T-helper 2 cell treated with Interferon-gamma antibody and Interleukin-4, amounts not matched to agents 5 μg/mL and 100 μg/mL, for 36 hours (primary cell): Measurements from ENCODE around the gene ARHGAP8.

Source experiments
- DNase-seq: peaks from one replicate; pipeline ENCODE4 v3.0.0; 2021; ENCODE audit warnings: low spot score
- H3K27ac Mint-ChIP-seq: one replicate; pipeline ENCODE4 v1.8.0; 2021; ENCODE audit warnings: mild to moderate bottlenecking, mixed read lengths
- H3K27me3 Mint-ChIP-seq: one replicate; pipeline ENCODE4 v1.8.0; 2021; ENCODE audit warnings: low read depth, mixed read lengths
- H3K36me3 Mint-ChIP-seq: one replicate; pipeline ENCODE4 v1.8.0; 2021; ENCODE audit warnings: low read depth, mixed read lengths
- H3K4me1 Mint-ChIP-seq: one replicate; pipeline ENCODE4 v1.8.0; 2021; ENCODE audit warnings: low read depth, mixed read lengths
- H3K4me3 Mint-ChIP-seq: one replicate; pipeline ENCODE4 v1.8.0; 2022; ENCODE audit warnings: mild to moderate bottlenecking, moderate library complexity, mixed read lengths
- H3K9me3 Mint-ChIP-seq: one replicate; pipeline ENCODE4 v1.8.0; 2021; ENCODE audit warnings: mixed read lengths

Gene ARHGAP8

GRCh38 chr22:44714703-44715350, 37.5 kb upstream of the ARHGAP8 start:
- Mint-ChIP-seq H3K27me3 (no peaks in the 10 kb centered on the region), H3K4me1 (peaks cover 9% of the 10 kb centered on the region), H3K4me3 (no peak overlapping the region), H3K27ac (no peak overlapping the region), H3K36me3 (no peaks in the 10 kb centered on the region), H3K9me3 (no peaks in the 10 kb centered on the region)
- no peak for DNase-seq

- no peaks in the 10 kb centered on the region for H3K36me3 Mint-ChIP-seq
- no peaks in the 10 kb centered on the region for H3K9me3 Mint-ChIP-seq
- no peak overlapping the region for H3K4me3 Mint-ChIP-seq
- no peak for DNase-seq
- H3K27me3 Mint-ChIP-seq: no peaks in the 10 kb centered on the region
- H3K4me1 Mint-ChIP-seq: peaks cover 6% of the 10 kb centered on the region
- H3K27ac Mint-ChIP-seq: no peak overlapping the region
Measured at GRCh38 chr22:44718418-44718817, 34.0 kb upstream of the ARHGAP8 start.

GRCh38 chr22:44719586-44720368, 32.6 kb upstream of the ARHGAP8 start:
- Mint-ChIP-seq H3K27ac (no peak overlapping the region), H3K4me3 (no peak overlapping the region), H3K4me1 (peaks cover 6% of the 10 kb centered on the region), H3K36me3 (no peaks in the 10 kb centered on the region), H3K9me3 (no peaks in the 10 kb centered on the region), H3K27me3 (no peaks in the 10 kb centered on the region)
- DNase-seq: no peak

GRCh38 chr22:44721213-44721612, 31.2 kb upstream of the ARHGAP8 start:
- H3K4me3 Mint-ChIP-seq: no peak overlapping the region
- peaks cover 6% of the 10 kb centered on the region for H3K4me1 Mint-ChIP-seq
- no peaks in the 10 kb centered on the region for H3K27me3 Mint-ChIP-seq
- H3K27ac Mint-ChIP-seq: no peak overlapping the region
- no peaks in the 10 kb centered on the region for H3K9me3 Mint-ChIP-seq
- no peak for DNase-seq
- H3K36me3 Mint-ChIP-seq: no peaks in the 10 kb centered on the region

GRCh38 chr22:44722611-44723010, 29.8 kb upstream of the ARHGAP8 start:
- no peaks in the 10 kb centered on the region for H3K9me3 Mint-ChIP-seq
- H3K27me3 Mint-ChIP-seq: no peaks in the 10 kb centered on the region
- H3K4me1 Mint-ChIP-seq: peaks cover 6% of the 10 kb centered on the region
- DNase-seq: no peak
- H3K27ac Mint-ChIP-seq: no peak overlapping the region
- no peak overlapping the region for H3K4me3 Mint-ChIP-seq
- H3K36me3 Mint-ChIP-seq: no peaks in the 10 kb centered on the region

GRCh38 chr22:44723801-44724200, 28.6 kb upstream of the ARHGAP8 start:
- no peak for DNase-seq
- Mint-ChIP-seq H3K36me3 (no peaks in the 10 kb centered on the region), H3K27me3 (no peaks in the 10 kb centered on the region), H3K4me3 (no peak overlapping the region), H3K4me1 (peaks cover 1% of the 10 kb centered on the region), H3K27ac (no peak overlapping the region), H3K9me3 (no peaks in the 10 kb centered on the region)

- Mint-ChIP-seq H3K9me3 (no peaks in the 10 kb centered on the region), H3K36me3 (no peaks in the 10 kb centered on the region), H3K27ac (no peak overlapping the region), H3K4me3 (no peak overlapping the region), H3K27me3 (no peaks in the 10 kb centered on the region), H3K4me1 (no peaks in the 10 kb centered on the region)
- DNase-seq: no peak
Measured at GRCh38 chr22:44724416-44724815, 28.0 kb upstream of the ARHGAP8 start.

GRCh38 chr22:44724859-44725258, 27.5 kb upstream of the ARHGAP8 start:
- Mint-ChIP-seq H3K27me3 (no peaks in the 10 kb centered on the region), H3K27ac (no peak overlapping the region), H3K4me3 (no peak overlapping the region), H3K36me3 (no peaks in the 10 kb centered on the region), H3K9me3 (no peaks in the 10 kb centered on the region), H3K4me1 (no peaks in the 10 kb centered on the region)
- no peak for DNase-seq

GRCh38 chr22:44726439-44726838, 25.9 kb upstream of the ARHGAP8 start:
- Mint-ChIP-seq H3K4me1 (no peaks in the 10 kb centered on the region), H3K36me3 (no peaks in the 10 kb centered on the region), H3K27me3 (no peaks in the 10 kb centered on the region), H3K9me3 (no peaks in the 10 kb centered on the region), H3K27ac (no peak overlapping the region), H3K4me3 (no peak overlapping the region)
- no peak for DNase-seq

- H3K27me3 Mint-ChIP-seq: no peaks in the 10 kb centered on the region
- H3K4me1 Mint-ChIP-seq: no peaks in the 10 kb centered on the region
- no peaks in the 10 kb centered on the region for H3K36me3 Mint-ChIP-seq
- no peak overlapping the region for H3K4me3 Mint-ChIP-seq
- H3K27ac Mint-ChIP-seq: no peak overlapping the region
- H3K9me3 Mint-ChIP-seq: no peaks in the 10 kb centered on the region
- no peak for DNase-seq
Measured at GRCh38 chr22:44727148-44727547, 25.2 kb upstream of the ARHGAP8 start.

GRCh38 chr22:44727709-44728108, 24.7 kb upstream of the ARHGAP8 start:
- Mint-ChIP-seq H3K27ac (no peak overlapping the region), H3K9me3 (no peaks in the 10 kb centered on the region), H3K27me3 (no peaks in the 10 kb centered on the region), H3K4me3 (no peak overlapping the region), H3K36me3 (no peaks in the 10 kb centered on the region), H3K4me1 (no peaks in the 10 kb centered on the region)
- no peak for DNase-seq

GRCh38 chr22:44728761-44729324, 23.5 kb upstream of the ARHGAP8 start:
- H3K4me1 Mint-ChIP-seq: no peaks in the 10 kb centered on the region
- H3K36me3 Mint-ChIP-seq: no peaks in the 10 kb centered on the region
- H3K27ac Mint-ChIP-seq: no peak overlapping the region
- H3K4me3 Mint-ChIP-seq: no peak overlapping the region
- no peaks in the 10 kb centered on the region for H3K9me3 Mint-ChIP-seq
- DNase-seq: no peak
- no peaks in the 10 kb centered on the region for H3K27me3 Mint-ChIP-seq

GRCh38 chr22:44729391-44730021, 22.9 kb upstream of the ARHGAP8 start:
- DNase-seq: no peak
- H3K27ac Mint-ChIP-seq: no peak overlapping the region
- H3K27me3 Mint-ChIP-seq: no peaks in the 10 kb centered on the region
- H3K4me1 Mint-ChIP-seq: no peaks in the 10 kb centered on the region
- no peaks in the 10 kb centered on the region for H3K36me3 Mint-ChIP-seq
- no peak overlapping the region for H3K4me3 Mint-ChIP-seq
- no peaks in the 10 kb centered on the region for H3K9me3 Mint-ChIP-seq

GRCh38 chr22:44730022-44730393, 22.4 kb upstream of the ARHGAP8 start:
- no peaks in the 10 kb centered on the region for H3K27me3 Mint-ChIP-seq
- no peak overlapping the region for H3K27ac Mint-ChIP-seq
- no peak for DNase-seq
- H3K36me3 Mint-ChIP-seq: no peaks in the 10 kb centered on the region
- no peak overlapping the region for H3K4me3 Mint-ChIP-seq
- H3K9me3 Mint-ChIP-seq: no peaks in the 10 kb centered on the region
- no peaks in the 10 kb centered on the region for H3K4me1 Mint-ChIP-seq
